GM12878 (cell line): Measurements from ENCODE around the gene HLA-B. TPM values are rescaled to one million over a fixed set of nuclear protein-coding genes. Genes with fewer than 3 reads are reported as not detected.

Experiments
- ATAC-seq: fragments of 200-7000 bp; cut with Tn5 transposase; 3 replicates; pipeline ENCODE4 v1.9.1; 2020; ENCODE audit warnings: mild to moderate bottlenecking, moderate library complexity
- BruUV-seq: library from RNA; stranded (reverse); fragments of 400-500 nt; replicated peaks from 2 replicates; lab custom pipeline; 2021; lab: Mats Ljungman, UMichigan
- CTCF ChIA-PET: fragments of 300-600 bp; sonication (Branson Sonifier 250); formaldehyde crosslinking; extraction: SDS; loops from one replicate; lab custom pipeline; 2021; ENCODE audit warnings: inconsistent platforms; lab: Yijun Ruan, JAX
- POLR2A ChIA-PET: fragments of 350-600 bp; formaldehyde crosslinking; extraction: SDS; loops from one replicate; lab custom pipeline; 2021; ENCODE audit warnings: inconsistent platforms; lab: Charles Lee
- RAD21 ChIA-PET: fragments of 300-600 bp; sonication (Branson Sonifier 250); formaldehyde crosslinking; loops from one replicate; lab custom pipeline; 2023; ENCODE audit warnings: antibody characterized with exemption; ENCODE audit not compliant: unreplicated experiment; lab: Charles Lee
- SMC1A ChIA-PET: fragments of 300-600 bp; sonication (Branson Sonifier 250); formaldehyde crosslinking; loops from one replicate; lab custom pipeline; 2023; ENCODE audit not compliant: unreplicated experiment, uncharacterized antibody; lab: Charles Lee
- DNase-seq: peaks from one replicate; pipeline ENCODE4 v3.0.0-alpha.2; 2011; ENCODE audit warnings: low read depth, low spot score
- FAIRE-seq: peaks from 3 replicates; lab custom pipeline; 2011; peaks lifted over from hg19 to GRCh38; lab: Jason Lieb, UNC
- H2AFZ ChIP-seq: 2 replicates; pipeline ENCODE4 v1.6.0; 2011; ENCODE audit warnings: low read depth, low read length, control low read depth; ENCODE audit not compliant: control insufficient read depth
- H3K27ac ChIP-seq: 2 replicates; pipeline ENCODE4 v1.5.1; 2011; ENCODE audit warnings: control low read depth; ENCODE audit not compliant: control insufficient read depth, insufficient read depth
- H3K27me3 ChIP-seq, 2 experiments: replicated peaks in 1 of 2; 2 replicates each; pipeline versions ENCODE4 v1.6.0 to v1.6.1; 2011; ENCODE audit warnings: low read length in 1 of 2; ENCODE audit not compliant: control insufficient read depth in 2 of 2, insufficient read depth in 2 of 2
- H3K36me3 ChIP-seq, 2 experiments: 2 replicates each; pipeline ENCODE4 v1.5.1; 2011; ENCODE audit warnings: low read length in 1 of 2; ENCODE audit not compliant: control insufficient read depth in 2 of 2, insufficient read depth in 2 of 2
- H3K4me1 ChIP-seq: 2 replicates; pipeline ENCODE4 v1.6.1; 2011; ENCODE audit warnings: mild to moderate bottlenecking, low read length, moderate library complexity, mixed read lengths; ENCODE audit not compliant: control insufficient read depth, insufficient read depth
- H3K4me2 ChIP-seq: 2 replicates; pipeline ENCODE4 v1.6.0; 2011; ENCODE audit warnings: control low read depth; ENCODE audit not compliant: control insufficient read depth, insufficient read depth
- H3K4me3 ChIP-seq: fragments of 200-600 bp; sonication (generic); 2 replicates; pipeline ENCODE4 v1.5.1; 2016
- H3K79me2 ChIP-seq: 2 replicates; pipeline ENCODE4 v1.6.0; 2011; ENCODE audit warnings: low read length; ENCODE audit not compliant: control insufficient read depth, insufficient read depth
- H3K9ac ChIP-seq: 2 replicates; pipeline ENCODE4 v1.8.0; 2011; ENCODE audit warnings: low read length, control low read depth, mixed read lengths; ENCODE audit not compliant: control insufficient read depth, insufficient read depth
- H3K9me3 ChIP-seq: replicated peaks from 3 replicates; pipeline ENCODE4 v1.5.1; 2011; ENCODE audit warnings: mild to moderate bottlenecking, low read length; ENCODE audit not compliant: control insufficient read depth, insufficient read depth
- H4K20me1 ChIP-seq: 2 replicates; pipeline ENCODE4 v1.6.0; 2011; ENCODE audit not compliant: control insufficient read depth, insufficient read depth
- BCL3 ChIP-seq: IDR thresholded peaks from 2 replicates; pipeline ENCODE4 v1.6.1; 2011; ENCODE audit warnings: borderline replicate concordance, low read depth, mild to moderate bottlenecking, moderate library complexity, low read length; ENCODE audit not compliant: insufficient read depth, poor library complexity, severe bottlenecking
- IKZF1 ChIP-seq: fragments of 450-650 bp; conservative IDR thresholded peaks from 2 replicates; pipeline ENCODE4 v1.6.1; 2017; ENCODE audit warnings: antibody characterized with exemption, mild to moderate bottlenecking
- JUNB ChIP-seq: IDR thresholded peaks from 2 replicates; pipeline ENCODE4 v1.6.1; 2016; ENCODE audit warnings: antibody characterized with exemption, mild to moderate bottlenecking
- NFYB ChIP-seq: IDR thresholded peaks from 2 replicates; pipeline ENCODE4 v1.6.1; 2011; ENCODE audit warnings: low read depth, mild to moderate bottlenecking, low read length, improper control_type of control experiment, moderate library complexity; ENCODE audit not compliant: insufficient read depth
- NR2C2 ChIP-seq: IDR thresholded peaks from 2 replicates; pipeline ENCODE4 v1.6.1; 2011; ENCODE audit warnings: borderline replicate concordance, low read depth; ENCODE audit not compliant: control insufficient read depth, insufficient read length
- PRDM15 ChIP-seq: fragments of 450-650 bp; formaldehyde crosslinking; IDR thresholded peaks from 2 replicates; pipeline ENCODE4 v1.4.0; 2020; ENCODE audit warnings: mild to moderate bottlenecking, moderate library complexity
- RELA ChIP-seq: fragments of 450-650 bp; IDR thresholded peaks from 2 replicates; pipeline ENCODE4 v1.8.0; 2014; ENCODE audit warnings: borderline replicate concordance; ENCODE audit not compliant: partially characterized antibody
- SMARCA5 ChIP-seq: fragments of 450-650 bp; IDR thresholded peaks from 2 replicates; pipeline ENCODE4 v1.6.1; 2017; ENCODE audit warnings: mild to moderate bottlenecking
- SUPT20H ChIP-seq: IDR thresholded peaks from 2 replicates; pipeline ENCODE4 v1.6.1; 2011; ENCODE audit warnings: low read depth, mild to moderate bottlenecking, low read length, moderate library complexity, borderline replicate concordance; ENCODE audit not compliant: control insufficient read depth
- WGBS: methylation state at CpG from one replicate; pipeline ENCODE4 v1.1.6; 2016; ENCODE audit warnings: low lambda C conversion rate; ENCODE audit not compliant: insufficient replicate concordance, insufficient coverage; ENCODE audit errors: missing lambda C conversion rate; 5-methylcytosine and 5-hydroxymethylcytosine counted together
- in situ Hi-C: fragments of 300-500 bp; cut with MboI; formaldehyde crosslinking; loops from 9 replicates; pipeline ENCODE4 v1.14.3; 2018; ENCODE audit warnings: mixed read lengths
- intact Hi-C: fragments of 100-400 bp; cut with micrococcal nuclease; formaldehyde crosslinking; loops from one replicate; pipeline ENCODE4 v1.14.2; 2022; ENCODE audit not compliant: unreplicated experiment
- polyA plus RNA-seq, 11 experiments: library from polyadenylated mRNA; depleted of rRNA in 4 of 11; unstranded in 6 of 11; stranded (reverse) in 5 of 11; fragments of >200 nt; fragmentation: Nextera tagmentation in 4 of 11; fragmentation: Illumina TruSeq in 1 of 11; extraction: Ambion mirVana in 4 of 11; extraction: Trizol in 1 of 11; gene quantifications; 1 replicate in 1 of 11; 2 replicates in 10 of 11; pipeline versions ENCODE4 v1.2.1 to v1.2.3, GENCODE V29; 2011 to 2016; ENCODE audit warnings: inconsistent platforms in 2 of 11, missing spikeins in 2 of 11, low read depth in 1 of 11
- total RNA-seq, 4 experiments: library from RNA; depleted of rRNA in 3 of 4; stranded (reverse); fragments of >200 nt in 3 of 4; fragmentation: Illumina TruSeq in 1 of 4; extraction: Trizol in 1 of 4; gene quantifications; 2 replicates each; pipeline versions ENCODE4 v1.2.1 to v1.2.3, GENCODE V29; 2013 to 2021

HLA-B gene
- total and polyA plus RNA-seq, 10 of the 15 experiments (the other 5 are each of a cell fraction or from before 2014, with no cell fraction given) = 820 to 5,128 (median 3,370) TPM

- H3K4me2 ChIP-seq = no peak overlapping the region
- H3K79me2 ChIP-seq = peaks cover 2% of the 10 kb centered on the region
- in situ Hi-C loops (no loop called here), intact Hi-C loops (no loop called here)
- WGBS = 18% methylated on average over 5 of the region's 5 CpGs
- CTCF ChIA-PET = interaction anchor here (1.3 to 3.7 kb wide), 2 partner anchors 24 to 166 kb away, joined by 3 to 26 read pairs; no protein-coding TSS in a partner anchor
- no peak for TF ChIP-seq RELA
- TF ChIP-seq SUPT20H = no peak
- no peak for TF ChIP-seq NR2C2
- no peak for TF ChIP-seq NFYB
- no peak for TF ChIP-seq PRDM15 (CRISPR knock-in tag)
- no peak for TF ChIP-seq SMARCA5
- no peak for TF ChIP-seq JUNB
- no peak for TF ChIP-seq BCL3
- TF ChIP-seq IKZF1 = no peak
- ATAC-seq = no peak
- no TSS peak for BruUV-seq
- no peak overlapping the region for H3K4me3 ChIP-seq
- H2AFZ ChIP-seq = no peak overlapping the region
- H3K27ac ChIP-seq = no peak overlapping the region
- RAD21 ChIA-PET = interaction anchor here (6.9 kb wide), 1 partner anchor 167 kb away, joined by 84 read pairs; no protein-coding TSS in a partner anchor
- POLR2A ChIA-PET = interaction anchor here (0.6 kb wide), 1 partner anchor 79 kb away, joined by 4 read pairs; no protein-coding TSS in a partner anchor
- H4K20me1 ChIP-seq = no peaks in the 10 kb centered on the region
- H3K36me3 ChIP-seq = no peaks in the 10 kb centered on the region
- peaks cover 12% of the 10 kb centered on the region for H3K4me1 ChIP-seq
- DNase-seq = no peak
- no peaks in the 10 kb centered on the region; the same call in 1 of the 3 replicates for H3K9me3 ChIP-seq
- no peak for FAIRE-seq
- no peaks in the 10 kb centered on the region; a peak in 1 of 4 replicates for H3K27me3 ChIP-seq
- SMC1A ChIA-PET = interaction anchor here (1.0 kb wide), 1 partner anchor 166 kb away, joined by 4 read pairs; no protein-coding TSS in a partner anchor
- no peak overlapping the region for H3K9ac ChIP-seq
These were observed 5.8 kb upstream of the HLA-B start for GRCh38 chr6:31362751-31363150.
